Mammary epithelial cell (primary cell): Measurements from ENCODE around the gene HRK.

Source experiments
- EZH2 ChIP-seq: IDR thresholded peaks from 2 replicates; pipeline ENCODE4 v1.6.1; 2012; ENCODE audit warnings: low read length, inconsistent platforms, borderline replicate concordance
- TF ChIP-seq, protein P1 (sequence below), 2 donors: IDR thresholded peaks in 1 of 2; conservative IDR thresholded peaks in 1 of 2; 2 replicates each; pipeline ENCODE4 v1.5.1; 2011 to 2012; ENCODE audit warnings: inconsistent platforms in 2 of 2, low read length in 2 of 2, mild to moderate bottlenecking in 2 of 2, control low read depth in 1 of 2, low read depth in 1 of 2; ENCODE audit not compliant: insufficient read depth in 1 of 2; ENCODE audit errors: extremely low read depth in 1 of 2

DNA sequence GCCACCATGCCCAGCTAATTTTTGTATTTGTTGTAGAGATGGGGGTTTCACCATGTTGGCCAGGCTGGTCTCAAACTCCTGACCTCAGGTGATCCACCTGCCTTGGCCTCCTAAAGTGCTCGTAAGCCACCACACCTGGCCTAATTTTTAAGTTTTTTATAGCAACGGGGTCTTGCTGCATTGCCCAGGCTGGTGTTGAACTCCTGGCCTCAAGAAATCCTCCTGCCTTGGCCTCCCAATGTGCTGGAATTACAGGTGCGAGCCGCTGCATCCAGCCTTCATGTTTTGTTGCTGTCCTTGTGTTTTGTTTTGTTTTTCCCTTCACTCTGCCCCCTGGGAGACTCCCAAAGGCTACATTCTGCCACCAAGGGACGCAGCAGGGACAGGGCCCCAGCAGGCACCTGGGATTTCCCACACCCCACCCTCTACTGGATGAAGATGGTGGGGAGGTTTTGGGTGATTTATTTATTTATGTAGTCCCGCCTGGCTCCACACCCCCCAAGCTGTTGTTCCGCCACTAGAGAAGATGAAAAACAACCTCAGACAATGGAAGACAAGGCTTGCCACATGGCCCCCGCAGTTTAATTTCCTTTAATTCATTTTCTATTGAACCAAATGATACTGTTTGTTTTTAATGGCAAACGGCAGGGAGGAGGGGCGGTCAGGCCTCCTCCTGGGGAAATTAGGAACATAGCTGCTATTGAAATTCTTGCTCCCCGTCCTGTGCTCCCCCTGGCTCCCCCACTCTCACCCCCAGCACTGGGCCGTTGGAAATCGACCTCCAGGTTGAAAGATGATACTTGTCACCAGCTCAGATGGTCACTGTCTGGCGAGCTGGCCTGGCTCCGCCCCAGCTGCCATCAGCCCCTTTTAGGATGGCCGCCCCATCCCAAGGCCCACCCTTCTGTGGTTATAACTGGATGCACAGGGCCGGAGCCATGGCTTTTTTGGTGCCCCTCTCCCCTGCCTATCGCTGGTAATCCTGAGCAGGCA, 72.8 kb downstream of the HRK start:
- TF ChIP-seq EZH2: no peak
- TF ChIP-seq, protein P1, sequence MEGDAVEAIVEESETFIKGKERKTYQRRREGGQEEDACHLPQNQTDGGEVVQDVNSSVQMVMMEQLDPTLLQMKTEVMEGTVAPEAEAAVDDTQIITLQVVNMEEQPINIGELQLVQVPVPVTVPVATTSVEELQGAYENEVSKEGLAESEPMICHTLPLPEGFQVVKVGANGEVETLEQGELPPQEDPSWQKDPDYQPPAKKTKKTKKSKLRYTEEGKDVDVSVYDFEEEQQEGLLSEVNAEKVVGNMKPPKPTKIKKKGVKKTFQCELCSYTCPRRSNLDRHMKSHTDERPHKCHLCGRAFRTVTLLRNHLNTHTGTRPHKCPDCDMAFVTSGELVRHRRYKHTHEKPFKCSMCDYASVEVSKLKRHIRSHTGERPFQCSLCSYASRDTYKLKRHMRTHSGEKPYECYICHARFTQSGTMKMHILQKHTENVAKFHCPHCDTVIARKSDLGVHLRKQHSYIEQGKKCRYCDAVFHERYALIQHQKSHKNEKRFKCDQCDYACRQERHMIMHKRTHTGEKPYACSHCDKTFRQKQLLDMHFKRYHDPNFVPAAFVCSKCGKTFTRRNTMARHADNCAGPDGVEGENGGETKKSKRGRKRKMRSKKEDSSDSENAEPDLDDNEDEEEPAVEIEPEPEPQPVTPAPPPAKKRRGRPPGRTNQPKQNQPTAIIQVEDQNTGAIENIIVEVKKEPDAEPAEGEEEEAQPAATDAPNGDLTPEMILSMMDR (conservative IDR thresholded peaks at IDR 0.05 in 1 of 2, IDR thresholded peaks at IDR 0.05 in 1 of 2; ENCODE audit: extremely low read depth in 1 of 2, insufficient read depth in 1 of 2, low read depth in 1 of 2, low read length in 2 of 2): no peak
